Stimulated activated CD4-positive, alpha-beta T cell treated with anti-CD3 and anti-CD28 coated beads, Interleukin-4, amount 100 ng/mL, for 24 hours (primary cell): ENCODE measurements around the gene PREPL.

Experiments
- DNase-seq: peaks from one replicate; pipeline ENCODE4 v3.0.0-alpha.2; 2020

The PREPL gene

DNA sequence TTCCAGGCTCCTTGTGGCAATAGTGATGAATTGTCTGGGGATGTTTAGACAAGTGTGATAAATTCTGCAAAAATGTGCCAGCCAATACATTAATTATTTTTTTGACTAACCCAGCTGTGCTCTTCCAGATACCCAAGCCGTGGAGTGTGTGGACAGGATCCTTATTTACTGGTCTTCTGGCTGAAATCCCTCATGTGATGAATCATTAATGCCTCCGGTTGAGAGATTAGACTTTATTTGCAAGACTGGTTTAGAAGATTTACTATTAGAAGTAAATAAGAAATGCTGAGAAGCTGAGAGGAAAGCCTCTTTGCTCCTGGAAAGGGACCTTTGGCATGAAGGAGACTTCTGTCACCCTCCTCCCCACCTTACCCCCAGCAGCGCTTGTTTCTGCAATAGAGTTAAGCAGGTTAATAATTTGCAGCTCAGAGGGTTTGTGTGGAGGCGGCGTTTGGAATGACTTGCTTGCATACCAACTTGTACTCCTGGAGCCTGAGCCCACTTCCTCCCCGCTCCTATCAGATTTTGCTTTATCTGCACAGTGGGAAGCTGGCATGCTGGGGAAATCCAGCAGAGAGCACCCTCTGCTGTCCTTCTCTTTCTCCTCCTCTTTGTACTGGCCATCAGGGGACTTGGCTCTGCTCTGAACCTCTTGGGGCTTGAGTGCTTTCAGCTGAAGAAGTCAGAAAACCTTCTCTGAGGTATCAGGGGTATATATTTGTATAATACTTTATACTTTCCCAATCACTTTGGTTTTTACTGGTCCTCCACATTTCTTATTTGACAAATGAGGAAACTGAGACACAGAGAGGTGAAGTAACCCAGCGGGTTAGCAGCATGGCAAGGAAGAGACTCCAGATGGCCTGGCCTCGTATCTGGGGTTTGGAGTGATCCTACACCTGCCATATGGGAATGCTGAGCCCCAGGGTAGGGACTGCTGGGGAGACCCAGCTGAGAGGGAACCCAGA, 69.7 kb downstream of the PREPL start:
- DNase-seq, result no peak

DNA sequence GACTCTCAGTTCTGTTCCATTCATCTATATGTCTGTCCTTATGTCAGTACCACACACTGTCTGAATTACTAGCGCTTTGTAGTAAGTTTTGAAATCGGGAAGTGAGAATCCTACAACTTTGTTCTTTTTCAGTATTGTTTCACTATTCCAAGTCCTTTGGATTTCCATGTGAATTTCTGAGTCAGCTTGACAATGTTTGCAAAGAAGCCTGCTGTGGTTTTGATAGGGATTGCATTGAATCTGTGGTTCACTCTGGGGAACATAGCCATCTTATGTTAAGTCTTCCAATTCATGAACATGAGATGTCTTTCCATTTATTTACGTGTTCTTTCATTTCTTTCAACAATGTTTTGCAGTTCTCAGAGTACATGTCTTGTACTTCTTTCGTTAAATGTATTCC, 71.0 kb downstream of the PREPL start:
- DNase-seq, result no peak

DNA sequence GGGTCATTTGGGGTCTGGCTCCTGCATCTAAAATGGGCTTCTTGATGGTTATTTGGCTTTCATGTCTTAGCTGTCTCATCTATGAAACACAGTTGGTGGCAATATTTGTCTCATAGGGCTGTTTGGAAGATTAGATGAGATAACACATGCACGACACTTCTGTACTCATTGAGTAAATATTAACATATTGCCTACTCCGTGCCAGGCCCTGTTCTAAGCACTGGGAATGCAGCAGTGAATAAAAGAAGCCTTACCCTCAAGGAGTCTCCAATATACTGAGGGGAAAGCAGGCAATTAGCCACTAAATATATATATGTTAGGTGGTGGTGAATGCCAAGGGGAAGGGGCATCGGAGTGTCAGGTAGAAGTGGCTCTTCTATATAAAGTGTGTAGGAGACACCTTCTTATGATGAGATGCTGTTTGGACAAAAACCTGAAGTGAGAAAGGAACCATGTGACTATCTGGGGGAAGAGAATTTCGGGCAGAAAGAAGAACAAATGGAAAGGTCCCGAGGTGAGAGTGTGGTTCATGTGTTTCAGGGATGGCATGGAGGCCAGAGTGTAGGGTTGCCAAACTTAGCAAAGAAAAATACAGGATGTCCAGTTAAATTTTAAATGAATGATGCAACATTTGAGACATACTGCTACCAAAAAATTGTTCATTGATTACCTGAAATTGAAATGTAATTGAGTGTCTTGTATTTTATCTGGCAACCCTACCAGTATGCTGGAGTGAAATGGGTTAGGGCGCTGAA, 74.2 kb downstream of the PREPL start:
- no peak for DNase-seq

DNA sequence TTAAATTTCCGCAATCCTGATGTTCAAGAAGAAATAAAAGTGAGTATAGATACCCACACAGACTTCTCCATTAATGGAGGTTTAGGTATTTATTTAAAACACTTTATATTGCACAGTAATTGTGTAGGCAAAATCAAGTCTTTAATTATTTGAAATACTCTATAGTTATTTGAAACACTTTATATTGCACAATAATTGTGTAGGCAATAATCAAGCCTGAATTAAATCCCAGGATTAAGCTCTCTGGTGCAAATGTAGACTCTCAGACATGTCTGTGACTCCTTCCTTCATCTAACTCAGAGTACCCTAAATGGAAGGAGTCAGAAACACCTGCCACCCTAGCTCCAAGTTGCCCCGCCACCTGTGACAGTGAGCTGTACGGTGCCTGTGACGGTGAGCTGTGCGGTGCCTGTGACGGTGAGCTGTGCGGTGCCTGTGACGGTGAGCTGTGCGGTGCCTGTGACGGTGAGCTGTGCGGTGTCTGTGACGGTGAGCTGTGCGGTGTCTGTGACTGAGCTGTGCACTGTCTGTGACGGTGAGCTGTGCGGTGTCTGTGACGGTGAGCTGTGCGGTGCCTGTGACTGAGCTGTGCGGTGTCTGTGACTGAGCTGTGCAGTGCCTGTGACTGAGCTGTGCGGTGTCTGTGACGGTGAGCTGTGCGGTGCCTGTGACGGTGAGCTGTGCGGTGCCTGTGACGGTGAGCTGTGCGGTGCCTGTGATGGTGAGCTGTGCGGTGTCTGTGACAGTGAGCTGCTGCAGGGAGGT, 75.0 kb downstream of the PREPL start:
- no peak for DNase-seq

DNA sequence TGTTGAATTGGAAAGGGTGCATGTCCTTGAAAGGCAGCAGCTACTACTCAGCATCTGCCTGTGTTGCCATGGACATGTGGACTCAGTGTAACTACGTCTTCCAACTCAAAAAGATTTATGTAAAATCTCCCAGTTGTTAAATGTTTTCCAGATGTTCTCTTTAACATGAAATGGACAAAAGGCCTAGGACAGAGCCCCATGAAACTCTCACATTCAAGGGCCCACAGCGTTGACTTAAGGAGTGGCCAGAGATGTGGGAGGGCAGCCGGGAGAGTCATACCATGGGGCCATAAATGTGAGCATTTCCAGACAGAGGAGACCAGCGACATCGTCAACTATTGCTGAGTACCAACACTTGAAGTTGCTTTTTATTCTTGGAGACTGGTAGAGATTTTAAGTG, 76.1 kb downstream of the PREPL start:
- DNase-seq, result no peak

DNA sequence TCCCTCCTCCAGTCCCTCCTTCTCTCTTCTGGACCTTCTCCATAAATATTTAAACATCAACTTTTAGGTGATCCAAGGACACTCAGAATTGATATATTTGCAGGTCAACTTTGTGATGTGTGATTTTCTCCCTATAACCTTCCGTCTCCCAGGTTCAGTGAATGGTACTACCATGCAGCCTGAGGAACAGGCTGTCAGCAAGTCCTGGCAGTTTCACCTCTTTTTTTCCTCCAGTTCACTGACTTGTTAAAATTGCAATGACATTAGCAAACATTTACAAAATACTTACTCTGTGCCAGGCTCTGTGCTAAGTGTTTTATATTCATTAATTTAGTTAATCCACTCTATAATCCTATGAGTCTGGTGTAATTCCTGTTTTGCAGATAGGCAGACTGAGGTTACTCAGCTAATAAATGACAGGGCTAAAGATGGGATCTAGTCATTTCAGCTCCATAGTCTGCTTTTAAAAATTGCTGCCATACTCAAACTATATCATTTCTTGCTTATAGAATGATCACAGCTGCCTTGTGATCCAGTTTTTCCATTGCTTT, 78.1 kb downstream of the PREPL start:
- DNase-seq, result no peak

DNA sequence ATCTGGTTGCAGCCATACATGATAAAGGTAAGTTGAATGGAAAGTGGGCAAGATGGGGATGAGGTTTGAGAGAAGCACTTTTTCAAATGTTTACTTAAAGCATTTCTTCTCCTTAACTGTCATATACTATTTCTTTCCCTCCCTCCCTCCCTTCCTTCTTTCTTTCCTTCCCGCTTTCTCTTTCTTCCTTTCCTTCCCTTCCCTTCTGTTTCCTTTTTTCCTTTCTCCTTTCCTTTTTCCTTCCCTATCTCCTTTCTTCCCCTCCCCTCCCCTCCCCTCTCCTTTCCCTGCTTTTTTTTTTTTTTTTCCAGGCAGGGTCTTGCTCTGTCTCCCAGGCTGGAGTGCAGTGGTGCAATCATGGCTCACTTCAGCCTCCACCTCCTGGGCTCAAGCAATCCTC, 80.4 kb downstream of the PREPL start:
- no peak for DNase-seq

DNA sequence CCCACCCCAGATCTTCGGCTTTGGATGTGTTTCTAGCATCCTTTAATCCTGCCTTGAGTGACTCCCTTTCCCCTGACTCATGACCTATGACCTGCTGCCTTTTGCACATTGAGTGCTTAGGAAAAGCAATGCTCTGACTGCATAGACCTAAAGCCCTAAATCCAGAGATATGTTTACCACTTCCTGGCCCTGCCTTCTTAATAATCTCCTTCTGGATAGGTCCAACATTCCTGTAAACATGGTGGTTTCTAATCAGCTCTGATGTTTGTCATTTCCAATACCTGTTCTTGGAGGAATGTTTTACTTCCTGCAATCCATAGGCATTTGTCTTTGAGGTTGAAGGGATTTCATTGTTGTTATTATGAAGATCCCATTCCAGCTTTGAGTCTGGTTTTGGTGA, 83.8 kb downstream of the PREPL start:
- no peak for DNase-seq

DNA sequence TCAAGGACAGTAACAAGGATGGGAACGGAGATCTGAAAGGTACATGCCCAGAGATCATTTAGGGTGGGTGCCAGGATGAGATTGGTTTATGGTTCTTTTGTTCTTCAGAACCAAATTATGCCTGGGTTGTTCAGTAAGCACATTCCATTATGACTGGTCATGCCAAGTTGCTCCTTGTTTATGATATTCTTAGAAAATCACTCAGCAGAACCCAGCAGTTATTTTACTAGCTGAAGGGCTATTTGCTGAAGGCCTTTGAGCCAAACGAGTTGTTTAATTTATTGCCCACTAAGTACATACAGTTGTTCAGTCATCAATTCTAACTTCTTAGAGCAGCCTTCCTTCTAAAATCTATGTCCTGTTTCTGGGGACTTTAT, 85.4 kb downstream of the PREPL start:
- no peak for DNase-seq

DNA sequence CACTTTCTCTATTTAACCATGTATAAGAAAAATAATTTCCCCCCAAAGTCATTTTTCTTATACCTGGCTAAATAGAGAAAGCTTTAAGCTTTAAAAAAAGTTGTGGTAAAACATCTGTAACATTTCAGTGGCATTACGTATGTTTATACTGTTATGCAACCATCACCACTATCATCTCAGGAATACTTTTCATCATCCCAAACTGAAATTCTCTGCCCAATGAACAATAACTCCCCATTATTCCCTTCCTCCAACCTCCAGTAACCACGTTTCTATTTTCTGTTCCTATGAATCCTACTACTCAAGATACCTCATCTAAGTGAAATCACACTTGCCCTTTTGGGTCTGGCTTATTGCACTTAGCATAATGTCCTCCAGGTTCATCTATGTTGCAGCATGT, 87.7 kb downstream of the PREPL start:
- no peak for DNase-seq

DNA sequence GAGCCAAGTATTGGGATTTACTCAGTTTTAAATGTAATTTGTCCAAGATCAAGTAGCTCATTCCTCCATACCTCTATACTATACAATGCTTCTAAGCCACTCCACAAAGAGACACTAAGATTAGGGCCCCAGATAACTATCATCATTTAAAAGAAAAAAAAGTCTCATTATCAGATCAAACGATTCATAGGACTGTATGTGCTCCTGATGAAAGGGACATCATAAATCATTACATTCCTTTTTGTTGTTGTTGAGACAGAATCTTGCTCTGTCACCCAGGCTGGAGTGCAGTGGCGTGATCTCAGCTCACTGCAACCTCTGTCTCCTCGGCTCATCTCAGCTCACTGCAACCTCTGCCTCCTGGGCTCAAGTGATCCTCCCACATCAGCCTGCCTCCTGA, 88.2 kb downstream of the PREPL start:
- no peak for DNase-seq

DNA sequence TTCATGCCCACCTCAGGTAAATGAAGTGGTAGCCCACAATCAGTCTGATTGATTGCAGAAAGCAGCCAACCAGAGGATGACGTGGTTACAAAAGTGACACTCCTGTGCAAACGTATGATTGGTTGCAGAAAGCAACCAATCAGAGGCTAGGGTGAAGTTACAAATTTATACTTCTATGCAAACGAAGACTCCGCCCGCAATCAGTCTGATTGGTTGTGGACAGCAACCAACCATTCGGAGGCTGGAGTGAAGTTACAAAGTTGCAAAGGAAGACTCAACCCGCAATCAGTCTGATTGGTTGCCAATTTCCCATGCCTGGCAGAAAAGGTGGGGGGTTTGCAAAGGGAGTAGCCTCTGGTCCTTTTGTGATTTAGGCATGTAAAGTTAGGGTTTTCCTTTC, 90.0 kb downstream of the PREPL start:
- no peak for DNase-seq

DNA sequence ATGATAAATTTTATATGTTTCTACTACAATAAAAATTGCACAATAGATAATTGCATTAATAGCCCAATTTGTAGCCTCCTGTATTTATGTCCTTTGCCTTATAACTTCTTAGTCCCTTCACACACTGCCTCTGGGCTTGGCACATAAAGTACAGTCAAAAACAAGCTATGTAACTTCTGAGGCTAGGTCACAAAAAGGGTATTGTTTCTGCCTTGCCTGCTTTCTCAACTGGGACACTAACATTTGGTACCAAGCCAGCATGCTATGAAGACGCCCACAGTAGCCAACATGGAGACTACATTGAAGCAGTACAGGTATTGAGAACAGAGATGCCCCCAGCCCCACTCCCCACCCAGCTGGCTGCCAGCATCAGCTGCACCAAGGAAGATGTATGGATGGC, 91.5 kb downstream of the PREPL start:
- DNase-seq, result no peak

DNA sequence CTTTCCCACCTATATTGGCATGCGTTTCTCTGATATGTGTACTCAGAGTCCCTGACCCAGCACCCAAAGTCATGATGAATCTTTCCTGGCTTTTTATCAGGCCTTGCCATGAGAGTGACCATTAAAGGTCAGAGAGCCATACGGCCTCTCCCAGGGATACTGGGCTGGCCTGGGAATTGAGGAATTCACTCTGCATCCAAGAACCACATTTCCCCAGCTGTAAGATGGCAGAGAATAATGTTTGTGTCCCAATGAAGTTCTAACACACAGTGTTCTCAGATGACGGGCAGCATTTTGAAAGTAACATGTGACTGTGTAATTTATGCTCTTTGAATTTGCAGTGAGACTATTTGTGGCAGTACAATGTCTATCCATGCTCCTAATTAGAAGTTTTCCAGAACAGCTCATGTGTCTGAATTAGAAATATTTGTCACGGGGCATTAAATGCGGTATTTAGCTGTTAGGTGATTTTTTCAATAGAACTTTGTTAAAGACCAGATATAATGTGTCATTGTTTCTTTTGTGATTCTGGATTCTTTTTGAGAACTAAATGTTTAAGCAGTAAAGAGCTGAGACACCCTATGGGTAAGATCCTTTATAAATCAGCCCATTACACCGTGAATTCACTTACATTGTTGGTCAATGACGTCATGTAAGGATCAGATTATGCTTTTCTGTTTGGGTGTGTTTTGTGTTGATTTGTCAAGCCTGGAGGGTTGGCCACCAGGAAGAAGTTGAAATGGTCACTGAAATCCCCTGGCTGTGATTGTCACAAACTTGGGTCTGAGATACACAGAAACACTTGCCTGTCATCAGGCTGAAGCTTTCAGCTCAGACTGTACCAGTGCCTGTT, 93.3 kb downstream of the PREPL start:
- no peak for DNase-seq
